22Rv1 (cell line): ENCODE results near the gene APLF.
"Not testable (repeated sequence)": the region's sequence is repeated elsewhere in the genome, so short reads cannot be mapped to it uniquely, and the experiment has no call there.

Experiments used
- H3K27ac ChIP-seq: fragments of 450-650 bp; 2 replicates; pipeline ENCODE4 v1.5.1; 2017
- CTCF ChIP-seq: fragments of 450-650 bp; IDR thresholded peaks from 2 replicates; pipeline ENCODE4 v1.5.1; 2017; ENCODE audit warnings: mild to moderate bottlenecking
- ZFX ChIP-seq: fragments of 450-650 bp; IDR thresholded peaks from 2 replicates; pipeline ENCODE4 v1.6.1; 2017; ENCODE audit warnings: antibody characterized with exemption, borderline replicate concordance

APLF gene

GRCh38 chr2:68516051-68516955 lies 48.9 kb downstream of the APLF start:
- TF ChIP-seq ZFX, result no peak
- no peak for TF ChIP-seq CTCF

GRCh38 chr2:68519236-68519635 lies 51.9 kb downstream of the APLF start:
- peak overlapping the region; percentile 75 for H3K27ac ChIP-seq
- no peak for TF ChIP-seq CTCF
- TF ChIP-seq ZFX, result no peak

More at GRCh38 chr2:68516051-68516955, 48.9 kb downstream of the APLF start:
- H3K27ac ChIP-seq, result no peak overlapping the region

- H3K27ac ChIP-seq, result peak overlapping the region; percentile 75
- TF ChIP-seq ZFX, result no peak
- no peak for TF ChIP-seq CTCF
These were observed 53.7 kb downstream of the APLF start for GRCh38 chr2:68521037-68521436.

GRCh38 chr2:68526943-68527342 lies 59.6 kb downstream of the APLF start:
- not testable (repeated sequence) for H3K27ac ChIP-seq

GRCh38 chr2:68527343-68528081 lies 60.1 kb downstream of the APLF start:
- not testable (repeated sequence) for H3K27ac ChIP-seq

GRCh38 chr2:68529156-68529555 lies 61.8 kb downstream of the APLF start:
- not testable (repeated sequence) for H3K27ac ChIP-seq

GRCh38 chr2:68529651-68530050 lies 62.3 kb downstream of the APLF start:
- H3K27ac ChIP-seq, result not testable (repeated sequence)

GRCh38 chr2:68536000-68536399 lies 68.6 kb downstream of the APLF start:
- TF ChIP-seq CTCF, result no peak
- TF ChIP-seq ZFX, result no peak
- no peak overlapping the region for H3K27ac ChIP-seq

GRCh38 chr2:68537011-68537410 lies 69.6 kb downstream of the APLF start:
- TF ChIP-seq ZFX (no peak), CTCF (no peak)
- no peak overlapping the region for H3K27ac ChIP-seq
